HepG2 (cell line): ENCODE measurements around the gene TET3. TPM values are rescaled to one million over a fixed set of nuclear protein-coding genes. Genes with fewer than 3 reads are reported as not detected.

Experiments
- ASH2L ChIP-seq: fragments of 300-600, 200-600 bp; sonication (generic); IDR thresholded peaks from 2 replicates; pipeline ENCODE4 v1.7.0; 2017; ENCODE audit warnings: low read depth, mild to moderate bottlenecking, moderate library complexity, mixed read lengths, low read length; ENCODE audit not compliant: insufficient read length
- ATF3 ChIP-seq: sonication (generic); formaldehyde crosslinking; IDR thresholded peaks from 2 replicates; pipeline ENCODE4 v1.4.0; 2020; ENCODE audit warnings: missing genetic modification reagents
- DRAP1 ChIP-seq: IDR thresholded peaks from 2 replicates; pipeline ENCODE4 v1.6.1; 2016; ENCODE audit warnings: missing genetic modification reagents, missing compliant biosample characterization
- FOXK2 ChIP-seq: fragments of 450-650 bp; IDR thresholded peaks from 2 replicates; pipeline ENCODE4 v1.6.1; 2016
- HES4 ChIP-seq: sonication (generic); formaldehyde crosslinking; IDR thresholded peaks from 2 replicates; pipeline ENCODE4 v1.9.0; 2021; ENCODE audit warnings: mild to moderate bottlenecking, missing genetic modification reagents, borderline replicate concordance
- HOXA3 ChIP-seq: sonication (generic); formaldehyde crosslinking; IDR thresholded peaks from 2 replicates; pipeline ENCODE4 v1.5.0; 2020; ENCODE audit warnings: missing genetic modification reagents
- KDM3A ChIP-seq: IDR thresholded peaks from 2 replicates; pipeline ENCODE4 v1.6.1; 2018; ENCODE audit warnings: low read depth, missing compliant biosample characterization
- KLF13 ChIP-seq: sonication (generic); formaldehyde crosslinking; IDR thresholded peaks from 2 replicates; pipeline ENCODE4 v1.4.0; 2020; ENCODE audit warnings: mild to moderate bottlenecking, missing genetic modification reagents
- KLF15 ChIP-seq: sonication (generic); formaldehyde crosslinking; IDR thresholded peaks from 2 replicates; pipeline ENCODE4 v1.8.1; 2023; ENCODE audit warnings: borderline replicate concordance, mild to moderate bottlenecking, inconsistent platforms, missing genetic modification reagents, mixed read lengths
- KLF9 ChIP-seq: IDR thresholded peaks from 2 replicates; pipeline ENCODE4 v1.6.1; 2016; ENCODE audit warnings: low read depth
- MIER3 ChIP-seq: IDR thresholded peaks from 2 replicates; pipeline ENCODE4 v1.6.1; 2016; ENCODE audit warnings: missing compliant biosample characterization, borderline replicate concordance
- MLLT10 ChIP-seq: sonication (generic); formaldehyde crosslinking; IDR thresholded peaks from 2 replicates; pipeline ENCODE4 v1.4.0; 2020; ENCODE audit warnings: missing genetic modification reagents
- MYPOP ChIP-seq: sonication (generic); formaldehyde crosslinking; IDR thresholded peaks from 2 replicates; pipeline ENCODE4 v1.8.1; 2023; ENCODE audit warnings: mild to moderate bottlenecking, moderate library complexity, missing genetic modification reagents
- NR2F2 ChIP-seq: IDR thresholded peaks from 2 replicates; pipeline ENCODE4 v1.6.1; 2012; ENCODE audit warnings: low read depth, inconsistent platforms, borderline replicate concordance
- PHF21A ChIP-seq: sonication (generic); formaldehyde crosslinking; IDR thresholded peaks from 2 replicates; pipeline ENCODE4 v1.5.0; 2020; ENCODE audit warnings: mild to moderate bottlenecking, missing genetic modification reagents
- PHF5A ChIP-seq: IDR thresholded peaks from one replicate; pipeline ENCODE4 v1.6.1; 2018; ENCODE audit warnings: low read depth, missing genetic modification reagents; ENCODE audit not compliant: unreplicated experiment
- REL ChIP-seq: sonication (generic); formaldehyde crosslinking; conservative IDR thresholded peaks from 2 replicates; pipeline ENCODE4 v1.8.0; 2022; ENCODE audit warnings: mild to moderate bottlenecking, missing genetic modification reagents, moderate library complexity
- SOX5 ChIP-seq: IDR thresholded peaks from 2 replicates; pipeline ENCODE4 v1.6.1; 2016; ENCODE audit warnings: borderline replicate concordance
- THYN1 ChIP-seq: sonication (generic); formaldehyde crosslinking; IDR thresholded peaks from 2 replicates; pipeline ENCODE4 v1.8.1; 2023; ENCODE audit warnings: low read depth, mild to moderate bottlenecking, moderate library complexity, missing genetic modification reagents, borderline replicate concordance
- ZFY ChIP-seq: sonication (generic); formaldehyde crosslinking; IDR thresholded peaks from 2 replicates; pipeline ENCODE4 v1.4.0; 2020; ENCODE audit warnings: missing genetic modification reagents
- ZNF17 ChIP-seq: sonication (generic); formaldehyde crosslinking; IDR thresholded peaks from 2 replicates; pipeline ENCODE4 v1.5.0; 2020; ENCODE audit warnings: mild to moderate bottlenecking, missing genetic modification reagents
- ZNF235 ChIP-seq: sonication (generic); formaldehyde crosslinking; IDR thresholded peaks from 2 replicates; pipeline ENCODE4 v1.8.1; 2023; ENCODE audit warnings: mild to moderate bottlenecking, missing genetic modification reagents, borderline replicate concordance
- ZNF292 ChIP-seq: sonication (generic); formaldehyde crosslinking; IDR thresholded peaks from 2 replicates; pipeline ENCODE4 v1.8.1; 2022; ENCODE audit warnings: mild to moderate bottlenecking, low read depth, missing genetic modification reagents, borderline replicate concordance
- ZNF331 ChIP-seq: sonication (generic); formaldehyde crosslinking; IDR thresholded peaks from 2 replicates; pipeline ENCODE4 v1.4.0; 2020; ENCODE audit warnings: missing genetic modification reagents
- ZNF597 ChIP-seq: sonication (generic); formaldehyde crosslinking; IDR thresholded peaks from 2 replicates; pipeline ENCODE4 v1.5.0; 2020; ENCODE audit warnings: missing genetic modification reagents
- ZNF652 ChIP-seq: IDR thresholded peaks from 2 replicates; pipeline ENCODE4 v1.6.1; 2016; ENCODE audit warnings: low read depth, borderline replicate concordance
- ZNF740 ChIP-seq: sonication (generic); formaldehyde crosslinking; IDR thresholded peaks from 2 replicates; pipeline ENCODE4 v1.4.0; 2020; ENCODE audit warnings: missing genetic modification reagents
- ZNF746 ChIP-seq: sonication (generic); formaldehyde crosslinking; IDR thresholded peaks from 2 replicates; pipeline ENCODE4 v1.8.0; 2022; ENCODE audit warnings: mild to moderate bottlenecking, missing genetic modification reagents
- ZNF777 ChIP-seq: sonication (generic); formaldehyde crosslinking; IDR thresholded peaks from 2 replicates; pipeline ENCODE4 v1.4.0; 2020; ENCODE audit warnings: missing genetic modification reagents
- polyA plus RNA-seq, 8 experiments: library from polyadenylated mRNA; depleted of rRNA in 3 of 8; stranded (reverse) in 7 of 8; unstranded in 1 of 8; fragments of >200 nt; fragmentation: Illumina TruSeq in 4 of 8; extraction: Trizol in 4 of 8; gene quantifications; 2 replicates each; pipeline versions ENCODE4 v1.2.1 to v1.2.3, GENCODE V29; 2011 to 2016; ENCODE audit warnings: low read depth in 4 of 8, missing spikeins in 1 of 8, mixed read lengths in 1 of 8; ENCODE audit not compliant: insufficient read depth in 1 of 8
- total RNA-seq, 5 experiments: library from RNA; depleted of rRNA; stranded (reverse); fragments of >200 nt; fragmentation: Illumina TruSeq; extraction: Trizol; gene quantifications; 2 replicates each; pipeline ENCODE4 v1.2.3, GENCODE V29; 2016; ENCODE audit warnings: low read depth in 1 of 5

TET3 gene
- total and polyA plus RNA-seq, 2 of the 13 experiments (the other 11 are each of a cell fraction or from before 2014, with no cell fraction given) = 4.3 to 6.8 TPM

GRCh38 chr2:74002505-74003421 is 18.1 kb downstream of the TET3 start (continued):
- TF ChIP-seq REL (CRISPR knock-in tag) = no peak
- peak; percentile 56; the same call in 1 of the 2 replicates for TF ChIP-seq HES4 (CRISPR knock-in tag)
- TF ChIP-seq ZNF746 = no peak
- no peak for TF ChIP-seq FOXK2
- peak; percentile 32; the same call in 1 of the 2 replicates for TF ChIP-seq MIER3 (CRISPR knock-in tag)
- no peak for TF ChIP-seq MLLT10 (CRISPR knock-in tag)
- no peak for TF ChIP-seq THYN1 (CRISPR knock-in tag)
- TF ChIP-seq ZNF740 = no peak
- no peak for TF ChIP-seq ZNF17 (CRISPR knock-in tag)
- no peak for TF ChIP-seq SOX5 (CRISPR knock-in tag)
- TF ChIP-seq ZNF652 (CRISPR knock-in tag) = no peak
- no peak; the same call in 1 of the 2 replicates for TF ChIP-seq PHF21A
- TF ChIP-seq HOXA3 (CRISPR knock-in tag) = 0 out of 2 replicates have a peak, but pooled peaks have one; percentile 26
- TF ChIP-seq ZNF292 (CRISPR knock-in tag) = no peak
- TF ChIP-seq ZNF235 (CRISPR knock-in tag) = no peak
- TF ChIP-seq MYPOP (CRISPR knock-in tag) = no peak
- no peak for TF ChIP-seq NR2F2
- TF ChIP-seq ZFY = peak; percentile 47
- no peak for TF ChIP-seq ZNF777 (CRISPR knock-in tag)
- TF ChIP-seq ZNF597 = no peak
- TF ChIP-seq KLF15 (CRISPR knock-in tag) = no peak
- TF ChIP-seq ZNF331 = no peak
- TF ChIP-seq KLF13 (CRISPR knock-in tag) = no peak
- no peak for TF ChIP-seq ATF3
- TF ChIP-seq ASH2L = peak; percentile 59
- no peak; the same call in 1 of the 2 replicates for TF ChIP-seq DRAP1
- TF ChIP-seq PHF5A (CRISPR knock-in tag) = no peak
- TF ChIP-seq KLF9 (CRISPR knock-in tag) = no peak
- no peak for TF ChIP-seq KDM3A (CRISPR knock-in tag)
